HG03565 (cell line): ENCODE data around the gene RGMA.

Experiments used
- ATAC-seq: cut with Tn5 transposase; IDR thresholded peaks from one replicate; pipeline ENCODE4 v1.9.1; 2021; ENCODE audit warnings: mild to moderate bottlenecking, moderate library complexity; ENCODE audit not compliant: unreplicated experiment

The RGMA gene

GRCh38 chr15:93093765-93094164 is 4.8 kb upstream of the RGMA start:
- ATAC-seq: no peak

GRCh38 chr15:93091465-93091864 is 2.5 kb upstream of the RGMA start:
- ATAC-seq: no peak

- ATAC-seq: no peak
These were observed 805 bp upstream of the RGMA start for GRCh38 chr15:93089727-93090305.

GRCh38 chr15:93088200-93088980 is 621 bp downstream of the RGMA start:
- ATAC-seq: no peak

GRCh38 chr15:93087825-93088199 is 1.2 kb downstream of the RGMA start:
- ATAC-seq: peak; percentile 46

GRCh38 chr15:93086791-93087190 is 2.2 kb downstream of the RGMA start:
- ATAC-seq: no peak

GRCh38 chr15:93085692-93086091 is 3.3 kb downstream of the RGMA start:
- no peak for ATAC-seq

GRCh38 chr15:93082861-93083260 is 6.2 kb downstream of the RGMA start:
- no peak for ATAC-seq

- no peak for ATAC-seq
These were observed 7.6 kb downstream of the RGMA start for GRCh38 chr15:93081399-93081798.

- no peak for ATAC-seq
These were observed 8.6 kb downstream of the RGMA start for GRCh38 chr15:93080451-93080850.

- ATAC-seq: no peak
These were observed 12.1 kb downstream of the RGMA start for GRCh38 chr15:93076875-93077274.

- no peak for ATAC-seq
These were observed 12.8 kb downstream of the RGMA start for GRCh38 chr15:93076217-93076616.

GRCh38 chr15:93074599-93074998 is 14.4 kb downstream of the RGMA start:
- no peak for ATAC-seq

GRCh38 chr15:93073465-93073952 is 15.5 kb downstream of the RGMA start:
- ATAC-seq: no peak

- no peak for ATAC-seq
These were observed 16.3 kb downstream of the RGMA start for GRCh38 chr15:93072411-93073394.

GRCh38 chr15:93072011-93072410 is 17.0 kb downstream of the RGMA start:
- ATAC-seq: no peak

GRCh38 chr15:93071469-93071936 is 17.5 kb downstream of the RGMA start:
- no peak for ATAC-seq

- ATAC-seq: no peak
These were observed 18.3 kb downstream of the RGMA start for GRCh38 chr15:93070551-93071296.

- no peak for ATAC-seq
These were observed 18.9 kb downstream of the RGMA start for GRCh38 chr15:93070132-93070531.

- no peak for ATAC-seq
These were observed 20.3 kb downstream of the RGMA start for GRCh38 chr15:93068581-93069199.
